Left ventricle myocardium superior (tissue), 1 donor: ENCODE data around the gene RBM4B. TPM values are rescaled to one million over a fixed set of nuclear protein-coding genes. Genes with fewer than 3 reads are reported as not detected.

Source experiments
- ATAC-seq: fragments of 200-7000 bp; cut with Tn5 transposase; one replicate; pipeline ENCODE4 v1.9.1; 2020; ENCODE audit warnings: mild to moderate bottlenecking, moderate library complexity
- DNase-seq: peaks from one replicate; pipeline ENCODE4 v3.0.0-alpha.2; 2020
- intact Hi-C: fragments of 100-400 bp; cut with micrococcal nuclease; formaldehyde crosslinking; loops from one replicate; pipeline ENCODE4 v1.11.0; 2022
- total RNA-seq: library from RNA; stranded (reverse); fragmentation: NEBNext Ultra II Directional; extraction: Animal tissue kit (Norgen Biotek cat#: 25700); gene quantifications from one replicate; pipeline ENCODE4 v1.2.1, GENCODE V29; 2021
- donor health status: DM: no; HTN: yes; CAD: no; lungs with severe emphysema.

Gene RBM4B
- total RNA-seq, 1 donor from 2014 or later, result 13.1 TPM

DNA sequence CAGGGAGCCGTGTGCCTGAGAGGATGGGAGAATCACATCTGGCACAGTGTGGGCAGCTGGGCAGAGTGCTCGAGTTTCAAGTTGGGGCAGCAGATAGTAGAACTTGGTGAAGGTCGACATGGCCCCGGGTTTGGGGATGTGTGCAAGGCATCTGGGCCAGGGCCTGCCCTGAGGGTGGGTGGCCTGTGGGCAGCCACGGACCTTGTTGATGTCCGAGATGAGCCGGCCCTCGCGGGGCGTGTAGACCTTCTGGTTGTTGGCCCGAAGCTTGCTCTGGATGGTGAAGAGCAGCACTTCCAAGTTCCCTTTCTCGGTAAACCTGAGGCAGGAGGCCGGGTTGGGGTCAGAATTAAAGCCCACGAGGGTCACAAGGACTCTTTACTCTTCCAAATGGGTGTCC, 31.0 kb upstream of the RBM4B start:
- ATAC-seq (no peak), DNase-seq (no peak)
- intact Hi-C loops, result no loop called here

DNA sequence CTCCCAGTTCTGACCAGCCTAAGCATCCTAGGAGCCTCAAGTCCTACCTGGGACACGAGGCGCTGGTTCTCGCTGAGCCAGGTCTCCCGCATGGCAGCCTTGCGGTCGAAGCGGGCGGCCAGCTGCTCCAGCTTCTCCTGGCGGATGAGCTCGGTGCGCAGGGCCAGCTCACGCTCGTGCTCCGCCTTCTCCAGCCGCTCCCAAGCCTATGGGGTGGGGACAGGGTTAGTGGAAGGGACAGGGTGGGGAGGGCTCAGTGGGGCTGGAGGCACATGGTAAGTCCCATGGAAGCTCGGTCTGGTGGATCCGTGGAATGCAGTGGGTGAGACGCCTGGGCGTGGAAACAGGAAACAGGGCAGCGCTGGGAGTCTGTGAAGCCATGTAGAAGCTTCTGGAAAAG, 30.4 kb upstream of the RBM4B start:
- DNase-seq (no peak), ATAC-seq (no peak)
- intact Hi-C loops, result no loop called here

- DNase-seq (no peak), ATAC-seq (no peak)
- intact Hi-C loops, result no loop called here
Observed at GRCh38 chr11:66707486-66707885, 29.8 kb upstream of the RBM4B start.

DNA sequence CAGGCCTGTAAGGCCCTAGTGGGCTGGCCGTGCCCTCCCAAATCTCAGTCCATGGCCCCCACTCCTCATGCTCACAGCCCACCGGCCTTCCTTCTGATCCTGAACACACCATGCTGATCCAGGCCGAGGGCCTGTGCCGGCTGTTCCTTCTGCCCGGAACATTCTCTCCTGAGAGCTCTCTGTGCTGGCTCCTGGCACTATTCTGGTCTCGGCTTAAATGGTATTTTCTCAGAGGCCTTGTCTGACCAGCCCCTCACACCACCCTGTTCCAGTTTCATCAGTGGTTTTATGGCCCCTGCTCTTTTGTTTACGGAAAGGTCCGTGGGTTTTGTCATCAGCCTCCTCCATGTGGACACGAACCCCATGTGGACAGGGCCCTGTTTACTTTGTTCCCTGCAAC, 29.3 kb upstream of the RBM4B start:
- intact Hi-C loops, result no loop called here
- ATAC-seq (no peak), DNase-seq (no peak)

DNA sequence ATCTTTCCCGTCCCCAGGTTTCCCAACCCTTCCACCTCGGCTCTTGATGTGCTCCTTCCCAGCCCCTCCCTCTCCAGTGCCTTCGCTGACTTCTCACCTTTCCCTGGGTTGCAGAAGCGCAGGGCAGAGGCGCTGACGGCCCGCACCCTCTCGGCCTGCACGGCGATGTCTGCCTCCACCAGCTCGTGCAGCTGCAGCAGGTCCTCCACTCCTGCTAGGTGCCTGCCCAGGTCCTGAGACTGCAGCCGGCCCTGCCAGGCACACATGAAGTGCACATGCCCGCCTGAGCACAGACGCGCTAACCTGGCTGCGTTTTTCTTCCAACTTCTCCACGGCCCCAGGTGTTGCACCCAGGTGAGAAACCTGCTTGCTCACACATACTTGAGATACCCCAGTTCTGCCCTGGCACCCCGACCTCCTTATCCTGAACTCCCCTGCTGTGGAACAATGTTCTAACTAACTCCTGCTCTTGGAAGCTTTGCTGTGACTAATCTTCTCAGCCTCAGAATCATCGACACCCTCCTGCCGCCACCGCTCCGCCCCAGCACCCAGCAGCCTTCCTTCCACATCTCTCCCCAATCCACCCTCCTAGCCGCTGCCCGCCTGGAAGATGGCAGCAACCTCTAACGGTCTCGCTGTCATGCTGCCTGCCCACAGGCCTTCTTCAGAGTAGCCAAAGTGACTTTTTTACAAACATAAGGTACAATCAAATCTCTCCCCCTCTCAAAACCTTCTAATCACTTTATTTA, 28.1 kb upstream of the RBM4B start:
- intact Hi-C loops, result no loop called here
- no peak for DNase-seq

DNA sequence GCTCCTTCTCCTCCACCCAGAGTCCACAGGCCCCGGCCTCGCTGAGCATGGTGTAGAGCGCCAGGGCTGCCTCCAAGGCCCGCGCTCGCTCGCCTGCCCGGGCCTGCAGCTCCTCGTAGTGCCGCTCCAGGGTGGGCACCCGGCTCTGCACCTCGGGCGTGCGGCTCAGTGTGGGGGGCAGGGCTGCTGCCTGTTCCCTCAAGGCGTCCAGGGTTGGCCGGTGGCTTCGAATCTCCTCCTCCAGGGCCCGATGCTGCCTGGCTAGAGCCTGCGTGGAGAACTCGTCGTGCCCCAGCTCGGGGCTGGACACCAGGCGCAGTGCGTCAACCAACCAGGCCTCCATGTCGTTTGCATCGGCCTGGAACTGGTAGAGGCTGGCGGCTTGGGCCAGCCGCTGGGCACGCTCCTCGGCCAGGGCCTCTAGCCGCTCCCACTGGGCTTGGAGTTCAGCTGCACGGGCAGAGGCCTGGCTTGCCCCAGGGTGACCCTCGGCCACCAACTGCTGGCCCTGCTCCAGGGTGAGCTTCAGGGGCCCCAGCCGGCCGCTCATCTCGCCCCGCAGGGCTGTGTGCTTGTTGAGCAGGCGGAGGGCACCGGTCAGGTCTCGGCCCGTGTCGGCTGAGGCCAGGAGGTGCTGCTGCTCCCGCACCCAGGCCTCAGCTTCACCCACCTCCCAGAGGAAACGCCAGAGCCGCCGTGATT, 27.1 kb upstream of the RBM4B start:
- ATAC-seq (no peak), DNase-seq (no peak)

More for the DNA sequence above, 28.1 kb upstream of the RBM4B start:
- no peak for ATAC-seq

DNA sequence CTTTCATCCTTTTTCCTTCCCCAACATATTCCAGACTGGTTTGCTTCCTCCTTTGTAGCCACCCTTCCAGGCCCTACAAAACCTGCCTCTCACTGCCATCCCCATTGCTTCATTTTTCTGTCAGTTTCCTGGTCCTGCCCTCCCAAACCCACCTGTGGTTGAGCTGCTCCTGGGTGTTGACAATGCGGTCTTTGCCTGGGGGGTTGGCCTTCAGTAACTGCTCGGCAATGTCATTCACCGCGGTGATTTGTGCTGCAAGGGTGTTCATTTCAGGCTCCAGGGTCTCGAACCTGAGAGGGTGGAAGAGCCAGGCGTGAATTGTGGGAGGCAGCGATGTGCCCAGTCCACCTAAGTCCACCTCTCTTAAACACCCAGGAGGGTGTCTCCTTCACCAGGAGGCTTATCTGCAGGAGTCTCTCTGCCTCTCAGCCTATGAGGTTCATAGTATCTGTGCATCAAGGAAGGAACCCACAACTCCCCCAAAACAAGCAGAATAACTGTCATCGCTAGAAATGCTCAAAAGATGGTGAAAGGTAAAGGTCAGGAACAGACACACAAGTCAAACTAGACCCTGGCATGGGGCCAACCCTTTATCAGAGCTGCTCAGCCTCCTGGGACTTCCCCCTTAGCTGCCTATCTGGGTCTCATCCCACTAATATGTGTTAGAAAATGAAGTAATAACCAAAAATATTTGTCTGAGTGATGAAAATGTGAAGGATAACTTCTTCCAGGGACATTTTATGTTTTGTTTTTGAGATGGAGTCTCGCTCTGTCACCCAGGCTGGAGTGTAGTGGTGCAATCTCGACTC, 23.9 kb upstream of the RBM4B start:
- DNase-seq (no peak), ATAC-seq (no peak)
- intact Hi-C loops, result no loop called here

More for the DNA sequence above, 27.1 kb upstream of the RBM4B start:
- intact Hi-C loops, result no loop called here

- DNase-seq (no peak), ATAC-seq (no peak)
- intact Hi-C loops, result no loop called here
Observed at GRCh38 chr11:66700742-66701141, 23.1 kb upstream of the RBM4B start.

GRCh38 chr11:66700337-66700736, 22.6 kb upstream of the RBM4B start:
- intact Hi-C loops, result no loop called here

GRCh38 chr11:66698491-66698890, 20.8 kb upstream of the RBM4B start:
- ATAC-seq, result no peak
- DNase-seq, result no peak
- intact Hi-C loops, result loop anchor here (5.0 kb wide), 1 partner anchor 134 kb away; no protein-coding TSS in a partner anchor

More at GRCh38 chr11:66700337-66700736, 22.6 kb upstream of the RBM4B start:
- no peak for DNase-seq
- no peak for ATAC-seq

DNA sequence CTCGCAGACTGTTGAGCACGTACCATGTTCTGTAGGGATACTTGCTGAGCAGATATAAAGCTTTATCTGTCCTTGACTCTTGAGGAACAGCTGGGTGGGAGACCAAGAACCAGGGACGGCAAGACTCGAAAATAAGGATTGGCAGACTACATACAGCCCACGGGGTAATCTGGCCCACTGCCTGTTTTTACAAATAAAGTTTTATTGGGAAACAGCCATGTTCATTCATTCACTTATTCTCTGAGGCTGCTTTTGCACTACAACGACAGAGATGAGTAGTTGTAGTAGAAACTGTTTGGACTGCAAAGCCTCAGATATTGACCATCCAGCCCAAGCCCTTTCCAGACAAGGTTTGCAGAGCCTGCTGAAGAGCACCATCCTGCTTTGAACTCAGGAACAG, 20.3 kb upstream of the RBM4B start:
- intact Hi-C loops, result loop anchor here (5.0 kb wide), 1 partner anchor 134 kb away; no protein-coding TSS in a partner anchor
- no peak for DNase-seq
- ATAC-seq, result no peak

DNA sequence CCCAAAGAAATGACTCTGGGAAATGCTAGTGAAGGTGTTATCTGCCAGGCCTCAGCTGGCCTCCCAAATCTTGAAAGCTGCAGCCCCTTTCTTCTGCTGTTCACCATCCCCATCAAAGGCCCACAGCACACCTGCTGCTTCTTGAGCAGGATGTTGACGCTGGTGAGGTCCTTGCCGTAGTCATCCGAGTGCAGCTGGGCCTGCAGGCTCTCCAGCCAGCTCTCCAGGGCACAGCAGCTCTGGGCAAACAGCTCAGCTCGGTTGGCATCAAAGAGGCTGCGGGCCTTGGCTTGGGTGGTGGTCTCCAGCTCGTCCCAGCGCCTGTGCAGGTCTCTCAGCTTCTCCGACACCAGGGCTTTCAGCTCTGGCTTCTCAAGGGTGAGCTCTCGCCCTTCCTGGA, 18.5 kb upstream of the RBM4B start:
- DNase-seq, result no peak
- intact Hi-C loops, result loop anchor here (5.0 kb wide), 1 partner anchor 136 kb away; no protein-coding TSS in a partner anchor
- ATAC-seq, result no peak

DNA sequence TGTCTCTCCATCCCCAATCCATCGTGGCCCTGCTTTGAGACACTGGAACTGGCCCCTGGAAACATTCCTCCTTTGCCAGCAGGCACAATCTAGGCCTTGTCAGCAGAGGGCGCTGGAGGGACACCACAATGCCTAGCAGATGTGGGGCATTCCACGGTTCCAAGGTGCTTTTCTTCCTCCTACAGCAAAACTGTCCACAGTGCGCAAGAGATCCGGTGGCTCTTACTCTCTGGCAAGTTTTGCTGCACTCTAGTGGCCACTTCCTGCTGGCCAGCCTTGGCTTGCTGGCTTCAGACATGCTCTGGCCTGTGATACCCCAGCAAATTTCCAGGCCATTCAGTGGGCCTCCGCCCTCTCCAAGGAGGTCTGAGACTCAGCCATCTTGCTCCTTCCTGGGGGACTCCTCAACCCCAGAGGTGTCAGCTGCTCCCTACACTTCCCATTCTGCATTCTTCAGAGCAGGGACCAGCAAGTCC, 17.1 kb upstream of the RBM4B start:
- DNase-seq (peak; percentile 88), ATAC-seq (peak; percentile 89)
- intact Hi-C loops, result loop anchor here (5.0 kb wide), 1 partner anchor 138 kb away; no protein-coding TSS in a partner anchor

DNA sequence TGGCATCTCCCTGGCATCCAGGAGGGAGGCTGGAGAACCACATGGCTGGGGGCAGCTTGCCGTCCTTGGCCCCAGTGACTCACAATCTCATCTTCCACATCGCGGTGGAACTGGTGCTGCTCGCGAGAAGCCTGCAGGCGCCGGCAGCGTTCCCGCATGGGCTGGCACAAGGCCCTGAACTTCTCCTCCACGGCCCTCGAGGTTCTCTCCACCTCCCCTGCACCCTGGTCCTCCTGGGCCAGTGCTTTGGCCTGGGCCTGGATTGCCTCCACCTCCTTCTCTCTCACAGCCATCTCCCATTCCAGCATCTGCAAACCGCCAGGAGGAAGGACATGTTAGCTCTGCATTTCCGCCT, 16.3 kb upstream of the RBM4B start:
- ATAC-seq, result no peak
- intact Hi-C loops, result no loop called here
- DNase-seq, result no peak

DNA sequence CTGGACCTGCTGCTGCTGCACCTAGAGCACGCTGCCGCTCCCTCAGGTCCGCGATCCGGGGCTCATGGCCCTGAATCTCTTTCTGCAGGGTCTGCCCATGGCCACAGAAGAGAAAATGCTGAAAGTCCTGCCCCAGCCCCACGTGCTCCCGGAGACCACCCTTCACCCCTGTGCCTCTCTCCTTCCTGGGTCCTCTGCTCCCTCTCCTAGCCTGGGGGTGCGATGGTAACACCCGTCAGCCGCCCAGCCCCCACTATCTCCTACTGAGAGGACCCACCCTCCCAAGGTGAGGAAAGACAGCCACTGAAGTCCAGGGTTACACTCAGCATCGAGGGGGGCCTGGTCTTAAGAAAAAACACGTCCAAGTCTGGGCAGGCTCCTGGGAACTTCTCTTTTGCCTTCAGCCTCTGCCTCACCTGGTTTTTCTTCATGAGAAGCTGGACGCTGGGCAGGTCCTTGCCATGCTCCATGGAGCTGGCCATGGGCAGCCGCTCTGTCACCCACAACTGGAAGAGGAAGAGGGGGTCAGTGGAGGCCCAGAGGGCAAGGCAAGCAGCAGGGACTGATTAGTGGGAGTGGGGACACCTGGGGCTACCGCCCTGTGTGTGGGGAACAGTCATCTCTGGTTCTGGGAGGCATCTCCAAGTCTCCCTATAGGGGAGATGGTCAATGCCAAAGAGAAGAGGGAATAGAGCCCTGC, 15.8 kb upstream of the RBM4B start:
- DNase-seq (no peak), ATAC-seq (no peak)
- intact Hi-C loops, result no loop called here

- intact Hi-C loops, result no loop called here
- ATAC-seq (no peak), DNase-seq (no peak)
Observed at GRCh38 chr11:66692871-66693331, 15.2 kb upstream of the RBM4B start.

DNA sequence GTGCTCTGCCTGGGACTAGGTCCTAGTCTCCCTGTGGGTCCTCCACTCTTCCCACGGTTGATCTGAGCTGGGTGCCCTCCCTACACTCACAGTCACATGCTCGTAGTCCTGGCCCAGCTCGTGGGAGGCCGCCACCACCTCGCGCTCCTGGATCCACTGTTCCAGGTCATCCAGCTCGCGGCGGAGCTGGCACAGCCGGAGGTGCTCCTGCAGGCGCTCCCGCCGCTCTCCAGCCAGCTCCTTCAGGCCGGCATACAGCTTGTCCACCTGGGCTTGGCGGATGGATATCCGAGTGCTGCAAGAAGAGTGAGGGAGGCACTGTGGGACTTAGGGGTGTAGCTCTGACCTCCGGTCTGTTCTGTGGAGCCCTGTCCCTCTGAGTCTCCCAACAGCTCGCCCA, 14.8 kb upstream of the RBM4B start:
- ATAC-seq (no peak), DNase-seq (no peak)
- intact Hi-C loops, result no loop called here

DNA sequence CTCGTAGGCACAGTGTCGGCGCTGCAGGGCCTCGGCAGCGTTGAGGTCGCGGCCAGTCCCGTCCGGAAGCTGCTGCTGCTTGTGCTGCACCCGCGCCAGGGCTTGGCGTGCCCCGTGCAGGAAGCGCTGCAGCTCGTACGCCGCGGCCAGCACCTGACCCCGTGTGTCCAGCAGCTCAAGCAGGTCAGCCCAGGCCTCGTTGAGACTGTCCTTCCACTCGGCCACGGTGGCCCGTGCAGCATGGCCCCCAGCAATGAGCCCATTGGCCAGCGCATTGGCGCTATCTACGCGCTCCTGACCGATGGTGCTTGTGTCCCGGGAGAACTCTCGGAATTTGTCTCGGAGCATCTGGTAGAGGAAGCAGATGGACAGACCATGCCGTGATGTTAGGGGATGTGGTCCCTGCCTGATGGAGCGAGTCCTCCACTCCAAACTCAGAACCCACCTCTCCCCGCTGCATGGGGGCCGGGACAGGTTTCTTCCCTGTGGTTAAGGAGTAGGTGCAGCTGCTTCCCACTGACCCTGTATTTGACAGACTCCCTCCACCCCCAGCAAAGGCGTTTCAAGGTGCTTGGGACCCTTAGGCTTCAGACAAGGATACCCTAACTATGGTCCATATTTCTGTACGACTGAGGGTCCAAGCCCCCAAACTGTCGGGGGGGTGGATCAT, 13.8 kb upstream of the RBM4B start:
- ATAC-seq, result no peak
- no peak for DNase-seq
- intact Hi-C loops, result no loop called here
